ENCODE measurements around the gene RGS10. TPM values are rescaled to one million over a fixed set of nuclear protein-coding genes. Genes with fewer than 3 reads are reported as not detected.

Gene RGS10
- total and polyA plus RNA-seq, 2 of the 8 experiments (the other 6 are each of a cell fraction or from before 2014, with no cell fraction given) = 5.5 to 13.1 TPM

GRCh38 chr10:119450606-119451299 lies 91.8 kb downstream of the RGS10 start:
- CTCF ChIA-PET (ENCODE audit: partially characterized antibody) = interaction anchor here (0.8 to 1.5 kb wide), 5 partner anchors 9 to 244 kb away, joined by 3 to 7 read pairs (median 4); partner anchors contain the start of gene GRK5
- Histone ChIP-seq H3K79me2 (ENCODE audit: control insufficient read depth in 1 of 2, insufficient read depth in 2 of 2, low read length in 2 of 2) (no peaks in the 10 kb centered on the region), H3K4ac (replicated peaks; ENCODE audit: insufficient read length, low read depth, low read length) (no peak overlapping the region)

More at GRCh38 chr10:119450606-119451299, 91.8 kb downstream of the RGS10 start:
- no peaks in the 10 kb centered on the region for H3K23me2 ChIP-seq (ENCODE audit: low read depth, low read length)
- 0 out of 2 replicates have a peak overlapping the region, but pooled peaks have one; percentile 24 for H2AK5ac ChIP-seq (ENCODE audit: low read depth, low read length)
- TF ChIP-seq ATF2 (IDR thresholded peaks at IDR 0.05; ENCODE audit: low read length) = no peak
- no peak for TF ChIP-seq RNF2 (IDR thresholded peaks at IDR 0.05; ENCODE audit: borderline replicate concordance, low read depth, low read length, missing control alignments, poor library complexity, severe bottlenecking)
- 0 out of 2 replicates have a peak, but pooled peaks have one; percentile 13 for TF ChIP-seq JUND (IDR thresholded peaks at IDR 0.05; ENCODE audit: low read length)
- TF ChIP-seq BRCA1 (IDR thresholded peaks at IDR 0.05; ENCODE audit: low read depth, low read length) = no peak
- no peak for TF ChIP-seq SP4 (IDR thresholded peaks at IDR 0.05; ENCODE audit: low read length)
- TF ChIP-seq BACH1 (IDR thresholded peaks at IDR 0.05; ENCODE audit: low read length) = no peak
- no peak for TF ChIP-seq ASH2L (IDR thresholded peaks at IDR 0.05; ENCODE audit: low read length)
- TF ChIP-seq HDAC6 (IDR thresholded peaks at IDR 0.05; ENCODE audit: low read depth, low read length) = no peak
- H2BK20ac ChIP-seq (ENCODE audit: low read length) = no peak overlapping the region
- H3K79me1 ChIP-seq (ENCODE audit: low read depth, low read length) = no peaks in the 10 kb centered on the region
- no peaks in the 10 kb centered on the region for H3K36me3 ChIP-seq (ENCODE audit: control insufficient read depth in 2 of 4, insufficient read depth in 4 of 4, low read length in 3 of 4)
- no peak overlapping the region for H2BK15ac ChIP-seq (ENCODE audit: low read length)
- H4K20me1 ChIP-seq (replicated peaks in 1 of 2; ENCODE audit: control insufficient read depth in 1 of 2, insufficient read depth in 2 of 2, low read length in 2 of 2) = no peaks in the 10 kb centered on the region
- H2AFZ ChIP-seq (ENCODE audit: low read length) = no peak overlapping the region
- no peak overlapping the region for H3K9ac ChIP-seq (replicated peaks in 1 of 4; ENCODE audit: extremely low read depth in 1 of 4, low read depth in 3 of 4, low read length in 3 of 4)
- no peak overlapping the region for H2BK5ac ChIP-seq (ENCODE audit: low read depth, low read length)
- no peak overlapping the region for H3K23ac ChIP-seq (ENCODE audit: insufficient read length)
- 91% methylated on average over 10 of the region's 16 CpGs; no CpG with 5 or more reads in 1 of the 2 experiments for WGBS, 2 experiments (ENCODE audit: extremely low coverage in 1 of 2, insufficient coverage in 1 of 2, insufficient read length in 1 of 2, insufficient replicate concordance in 2 of 2, low coverage in 1 of 2, low lambda C conversion rate in 2 of 2, missing lambda C conversion rate in 1 of 2)
- no peak overlapping the region for H3K18ac ChIP-seq (ENCODE audit: extremely low read depth, low read length)
- no peak overlapping the region for H3K14ac ChIP-seq (ENCODE audit: insufficient read length)
- H2BK120ac ChIP-seq (replicated peaks; ENCODE audit: low read depth, low read length) = no peak overlapping the region
- no peak overlapping the region for H4K5ac ChIP-seq (ENCODE audit: insufficient read length, low read depth, low read length)
- FAIRE-seq (no peak), DNase-seq (ENCODE audit: low read depth in 1 of 2, low spot score in 2 of 2) (no peak)
- no peaks in the 10 kb centered on the region for H3K27me3 ChIP-seq (replicated peaks in 1 of 4; ENCODE audit: control insufficient read depth in 3 of 4, extremely low read depth in 1 of 4, insufficient read depth in 3 of 4, low read length in 3 of 4)
- POLR2A ChIA-PET (ENCODE audit: partially characterized antibody) = no interaction called here
- no peak overlapping the region for H3K56ac ChIP-seq (replicated peaks; ENCODE audit: insufficient read length, low read depth, low read length)
- peaks cover 0 to 6% (median 3%) of the 10 kb centered on the region in 4 experiments; a peak in 5 of 7 replicates for H3K4me1 ChIP-seq (replicated peaks in 1 of 4; ENCODE audit: control insufficient read depth in 3 of 4, insufficient read depth in 4 of 4, low read length in 3 of 4)
- no peak overlapping the region for H3K27ac ChIP-seq (ENCODE audit: low read depth, low read length)
- H3K9me3 ChIP-seq (ENCODE audit: insufficient read depth in 2 of 2, low read depth in 1 of 2, low read length in 1 of 2) = no peaks in the 10 kb centered on the region
- H3K4me2 ChIP-seq (ENCODE audit: insufficient read depth in 1 of 2, low read depth in 2 of 2, low read length in 2 of 2) = no peak overlapping the region
- H2BK12ac ChIP-seq (ENCODE audit: low read depth, low read length) = no peak overlapping the region
- H4K91ac ChIP-seq (replicated peaks; ENCODE audit: insufficient read length, low read length) = no peak overlapping the region
- H4K8ac ChIP-seq (ENCODE audit: extremely low read depth, insufficient read depth, low read length) = no peak overlapping the region
- no peak overlapping the region for H3K4me3 ChIP-seq (ENCODE audit: extremely low read depth in 1 of 4, insufficient read depth in 2 of 4, low read depth in 3 of 4, low read length in 4 of 4)

All from H1 (cell line).